ENCODE results near the gene TAF10.

Gene TAF10

DNA sequence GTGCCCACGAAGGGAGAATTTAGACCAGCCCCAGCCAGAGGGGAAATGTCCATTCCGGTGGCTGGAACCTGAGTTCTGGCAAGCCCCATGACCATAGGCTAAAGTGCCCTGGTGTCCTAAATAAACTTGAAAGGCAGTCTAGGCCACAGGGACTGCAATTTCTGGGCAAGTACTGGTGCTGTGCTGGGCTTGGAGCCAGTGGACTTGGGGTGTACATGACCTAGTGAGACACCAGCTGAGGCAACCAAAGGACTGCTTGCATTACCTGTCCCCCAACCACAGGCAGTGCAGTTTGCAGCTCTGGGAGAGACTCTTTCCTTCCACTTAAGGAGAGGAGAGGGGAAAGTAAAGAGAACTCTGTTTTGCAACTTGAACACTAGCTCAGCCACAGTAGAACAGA lies 32.3 kb downstream of the TAF10 start:
- Histone ChIP-seq H3K27ac (ENCODE audit: low read length) (no peak overlapping the region), H3K9me3 (ENCODE audit: control insufficient read depth, low read depth, low read length) (peaks cover 12% of the 10 kb centered on the region), H3K9ac (ENCODE audit: low read length) (no peak overlapping the region), H3K27me3 (ENCODE audit: control insufficient read depth, insufficient read depth, low read length) (no peaks in the 10 kb centered on the region), H3K36me3 (ENCODE audit: control insufficient read depth, low read depth, low read length) (no peaks in the 10 kb centered on the region), H3K4me1 (ENCODE audit: control insufficient read depth, low read depth, low read length) (no peaks in the 10 kb centered on the region), H3K4me3 (ENCODE audit: low read length) (no peak overlapping the region)

DNA sequence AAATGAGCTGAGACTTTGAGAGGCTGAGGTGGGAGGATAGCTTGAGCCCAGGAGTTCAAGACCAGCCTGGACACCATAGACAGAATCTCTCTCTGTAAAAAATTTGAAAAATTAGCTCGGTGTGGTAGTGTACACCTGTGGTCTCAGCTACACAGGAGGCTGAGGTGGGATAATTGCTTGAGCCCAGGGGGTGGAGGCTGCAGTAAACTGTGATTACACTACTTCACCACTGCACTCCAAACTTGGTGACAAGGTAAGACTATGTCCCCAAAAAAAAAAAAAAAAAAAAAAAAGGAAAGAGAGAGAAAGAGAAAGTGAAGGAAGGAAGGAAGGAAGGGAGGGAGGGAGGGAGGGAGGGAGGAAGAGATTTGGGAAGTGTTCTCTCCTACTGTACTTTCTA lies 33.9 kb downstream of the TAF10 start:
- Histone ChIP-seq H3K9me3 (ENCODE audit: control insufficient read depth, low read depth, low read length) (no peaks in the 10 kb centered on the region), H3K4me3 (ENCODE audit: low read length) (no peak overlapping the region), H3K4me1 (ENCODE audit: control insufficient read depth, low read depth, low read length) (no peaks in the 10 kb centered on the region), H3K36me3 (ENCODE audit: control insufficient read depth, low read depth, low read length) (no peaks in the 10 kb centered on the region), H3K9ac (ENCODE audit: low read length) (no peak overlapping the region), H3K27ac (ENCODE audit: low read length) (no peak overlapping the region), H3K27me3 (ENCODE audit: control insufficient read depth, insufficient read depth, low read length) (no peaks in the 10 kb centered on the region)

DNA sequence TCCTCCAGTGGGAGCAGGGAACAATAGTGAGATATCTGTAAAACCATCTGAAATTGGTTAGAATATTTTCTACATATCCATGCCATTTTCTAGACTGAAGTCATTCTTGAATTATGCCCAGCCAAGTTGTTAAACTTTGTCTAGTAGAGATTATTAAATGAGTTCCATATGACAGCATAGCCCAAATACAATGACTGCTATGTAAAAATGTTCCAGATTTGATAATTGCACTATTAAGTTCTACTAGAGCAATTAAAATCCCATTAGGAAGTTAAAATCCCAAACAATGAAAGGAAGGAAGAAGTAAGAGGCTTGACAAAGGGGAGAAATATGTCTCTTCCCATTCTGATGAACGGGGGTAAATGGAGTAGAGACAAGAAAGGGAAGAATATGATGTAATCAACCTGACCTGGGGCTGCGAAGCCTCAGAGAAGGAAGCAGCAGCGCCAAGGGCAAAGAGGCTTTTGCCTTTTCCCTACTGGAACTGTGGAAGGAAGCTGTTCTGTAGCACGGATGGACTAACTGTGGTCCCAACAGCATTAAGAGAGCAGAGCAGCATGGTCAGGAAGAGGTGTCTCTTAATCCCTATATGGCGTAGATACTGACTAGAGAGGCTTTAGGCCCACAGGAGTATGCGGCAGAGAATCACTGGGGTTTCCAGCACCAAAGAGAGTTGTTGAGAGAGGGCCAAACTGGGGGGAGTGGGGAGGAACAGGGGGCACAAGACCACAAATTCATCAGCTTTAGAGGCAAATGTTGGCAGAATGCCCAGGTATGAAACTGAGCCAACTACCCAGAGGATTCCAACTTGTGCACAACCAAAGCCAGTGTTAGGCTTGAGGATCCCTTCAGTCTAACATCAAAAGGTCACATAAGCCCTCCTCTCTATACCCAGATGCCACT lies 35.3 kb downstream of the TAF10 start:
- Histone ChIP-seq H3K9ac (ENCODE audit: low read length) (no peak overlapping the region), H3K4me1 (ENCODE audit: control insufficient read depth, low read depth, low read length) (no peaks in the 10 kb centered on the region), H3K27ac (ENCODE audit: low read length) (no peak overlapping the region)

DNA sequence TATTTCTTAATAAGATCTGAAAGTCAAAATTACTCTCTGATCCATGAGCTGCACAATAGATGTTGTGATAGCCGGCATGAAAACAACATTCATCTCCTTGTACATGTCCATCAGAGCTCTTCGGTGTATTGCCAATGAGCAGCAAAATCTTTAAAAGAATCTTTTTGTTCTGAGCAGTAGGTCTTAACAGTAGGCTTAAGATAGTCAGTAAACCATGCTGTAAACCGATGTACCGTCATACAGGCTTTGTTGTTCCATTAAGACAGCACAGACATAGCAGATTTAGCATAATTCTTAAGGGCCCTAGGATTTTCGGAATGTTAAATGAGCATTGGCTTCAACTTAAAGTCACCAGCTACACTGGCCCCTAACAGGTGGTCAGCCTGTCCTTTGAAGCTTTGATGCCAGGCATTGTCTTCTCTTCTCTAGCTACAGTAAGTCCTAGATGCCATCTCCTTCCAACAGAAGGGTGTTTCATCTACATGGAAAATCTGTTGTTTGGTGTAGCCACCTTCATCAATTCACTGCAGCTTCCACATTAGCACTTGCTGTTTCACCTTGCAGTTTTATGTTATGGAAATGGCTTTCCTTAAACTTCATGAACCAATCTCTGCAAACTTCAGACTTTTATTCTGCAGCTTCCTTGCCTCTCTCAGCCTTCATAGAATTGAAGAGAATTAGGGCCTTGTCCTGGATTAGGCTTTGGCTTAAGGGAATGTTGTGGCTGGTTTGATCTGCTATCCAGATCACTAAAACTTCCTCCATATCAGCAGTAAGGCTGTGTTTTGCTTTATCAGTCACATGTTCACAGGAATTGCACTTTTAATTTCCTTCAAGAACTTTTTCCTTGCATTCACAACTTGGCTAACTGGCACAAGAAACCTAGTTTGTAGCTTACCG lies 37.0 kb downstream of the TAF10 start:
- Histone ChIP-seq H3K4me3 (ENCODE audit: low read length) (no peak overlapping the region), H3K27ac (ENCODE audit: low read length) (no peak overlapping the region), H3K9ac (ENCODE audit: low read length) (no peak overlapping the region), H3K9me3 (ENCODE audit: control insufficient read depth, low read depth, low read length) (no peaks in the 10 kb centered on the region), H3K4me1 (ENCODE audit: control insufficient read depth, low read depth, low read length) (no peaks in the 10 kb centered on the region), H3K27me3 (ENCODE audit: control insufficient read depth, insufficient read depth, low read length) (no peaks in the 10 kb centered on the region), H3K36me3 (ENCODE audit: control insufficient read depth, low read depth, low read length) (no peaks in the 10 kb centered on the region)

More for the DNA sequence above, 35.3 kb downstream of the TAF10 start:
- Histone ChIP-seq H3K4me3 (ENCODE audit: low read length) (no peak overlapping the region), H3K9me3 (ENCODE audit: control insufficient read depth, low read depth, low read length) (no peaks in the 10 kb centered on the region), H3K36me3 (ENCODE audit: control insufficient read depth, low read depth, low read length) (no peaks in the 10 kb centered on the region), H3K27me3 (ENCODE audit: control insufficient read depth, insufficient read depth, low read length) (no peaks in the 10 kb centered on the region)

DNA sequence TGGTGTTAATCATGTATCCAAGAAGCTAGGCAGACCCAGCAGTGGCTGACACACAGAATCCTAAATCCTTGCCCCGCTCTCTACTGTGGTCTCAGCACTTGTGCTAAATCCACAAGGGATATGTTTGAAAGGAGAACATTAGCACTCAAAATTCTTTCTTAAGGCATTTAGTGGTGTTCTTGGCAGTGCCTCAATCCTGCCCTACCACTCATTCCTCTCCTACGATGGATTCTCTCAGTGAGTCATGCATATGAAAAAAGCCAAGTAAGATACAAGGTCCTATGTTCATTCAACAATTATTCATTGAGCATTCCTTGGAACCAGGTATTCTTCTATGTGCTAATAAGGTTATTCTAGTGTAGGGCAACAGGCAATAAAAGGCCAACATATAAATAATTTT lies 39.8 kb downstream of the TAF10 start:
- Histone ChIP-seq H3K9me3 (ENCODE audit: control insufficient read depth, low read depth, low read length) (no peaks in the 10 kb centered on the region), H3K4me3 (ENCODE audit: low read length) (no peak overlapping the region), H3K36me3 (ENCODE audit: control insufficient read depth, low read depth, low read length) (no peaks in the 10 kb centered on the region), H3K9ac (ENCODE audit: low read length) (no peak overlapping the region), H3K4me1 (ENCODE audit: control insufficient read depth, low read depth, low read length) (no peaks in the 10 kb centered on the region), H3K27me3 (ENCODE audit: control insufficient read depth, insufficient read depth, low read length) (no peaks in the 10 kb centered on the region), H3K27ac (ENCODE audit: low read length) (no peak overlapping the region)

DNA sequence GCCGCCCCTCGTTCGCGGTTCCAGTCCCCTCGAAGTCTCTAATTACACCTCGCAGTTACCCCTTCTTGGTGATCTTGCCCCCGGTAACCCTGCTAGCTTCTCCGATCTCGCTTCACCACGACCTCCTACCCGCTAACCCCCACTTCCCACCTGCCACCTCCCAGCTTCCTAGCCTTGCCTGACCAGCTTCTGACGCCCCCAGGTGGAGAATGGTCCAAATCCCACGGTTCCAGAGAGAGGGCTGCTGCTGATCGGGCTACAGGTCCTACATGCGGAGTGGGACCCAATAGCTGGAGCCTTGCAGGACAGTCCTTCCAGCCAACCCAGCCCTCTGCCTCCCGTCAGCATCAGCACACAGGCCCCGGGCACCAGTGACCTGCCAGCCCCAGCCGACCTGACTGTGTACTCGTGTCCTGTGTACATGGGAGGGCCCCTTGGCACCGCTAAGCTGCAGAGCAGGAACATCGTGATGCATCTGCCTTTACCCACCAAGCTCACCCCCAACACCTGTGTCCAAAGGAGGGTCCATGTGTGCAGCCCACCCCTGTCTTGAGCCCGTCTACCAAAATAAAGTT lies 40.5 kb downstream of the TAF10 start:
- H3K4me1 ChIP-seq (ENCODE audit: control insufficient read depth, low read depth, low read length): no peaks in the 10 kb centered on the region
- no peak overlapping the region for H3K27ac ChIP-seq (ENCODE audit: low read length)
- no peak overlapping the region for H3K9ac ChIP-seq (ENCODE audit: low read length)
- no peak overlapping the region for H3K4me3 ChIP-seq (ENCODE audit: low read length)
- H3K9me3 ChIP-seq (ENCODE audit: control insufficient read depth, low read depth, low read length): no peaks in the 10 kb centered on the region
- H3K27me3 ChIP-seq (ENCODE audit: control insufficient read depth, insufficient read depth, low read length): no peaks in the 10 kb centered on the region
- no peaks in the 10 kb centered on the region for H3K36me3 ChIP-seq (ENCODE audit: control insufficient read depth, low read depth, low read length)

DNA sequence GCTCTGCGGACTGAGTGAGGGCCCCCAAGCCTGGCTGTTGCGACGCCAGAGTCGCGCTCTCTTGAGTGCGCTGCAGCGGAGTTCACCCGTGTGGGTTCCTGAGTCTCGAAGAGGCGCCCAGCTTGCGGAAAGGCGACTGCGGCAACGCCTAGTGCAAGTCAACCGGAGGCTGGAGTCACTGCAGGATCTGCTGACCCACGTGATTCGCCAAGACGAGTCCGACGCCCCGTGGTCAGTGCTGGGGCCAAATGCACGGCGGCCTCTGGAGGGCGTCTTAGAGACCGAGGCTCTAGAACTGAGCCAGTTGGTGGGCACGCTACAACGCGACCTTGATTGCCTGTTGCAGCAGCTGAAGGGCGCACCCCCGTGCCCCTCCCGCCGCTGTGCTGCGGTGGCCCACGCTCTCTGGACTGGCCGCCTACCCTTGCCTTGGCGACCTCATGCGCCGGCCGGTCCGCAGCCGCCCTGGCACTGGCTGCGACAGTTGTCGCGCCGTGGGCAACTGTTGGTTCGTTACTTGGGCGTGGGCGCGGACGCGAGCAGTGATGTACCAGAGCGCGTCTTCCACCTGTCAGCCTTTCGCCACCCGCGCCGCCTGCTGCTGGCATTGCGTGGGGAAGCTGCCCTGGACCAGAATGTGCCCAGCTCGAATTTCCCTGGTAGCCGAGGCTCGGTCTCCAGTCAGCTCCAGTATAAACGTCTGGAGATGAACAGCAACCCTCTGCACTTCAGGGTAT lies 41.2 kb downstream of the TAF10 start:
- Histone ChIP-seq H3K27me3 (ENCODE audit: control insufficient read depth, insufficient read depth, low read length) (no peaks in the 10 kb centered on the region), H3K27ac (ENCODE audit: low read length) (no peak overlapping the region), H3K9ac (ENCODE audit: low read length) (no peak overlapping the region), H3K9me3 (ENCODE audit: control insufficient read depth, low read depth, low read length) (no peaks in the 10 kb centered on the region), H3K36me3 (ENCODE audit: control insufficient read depth, low read depth, low read length) (no peaks in the 10 kb centered on the region), H3K4me3 (ENCODE audit: low read length) (no peak overlapping the region), H3K4me1 (ENCODE audit: control insufficient read depth, low read depth, low read length) (no peaks in the 10 kb centered on the region)

DNA sequence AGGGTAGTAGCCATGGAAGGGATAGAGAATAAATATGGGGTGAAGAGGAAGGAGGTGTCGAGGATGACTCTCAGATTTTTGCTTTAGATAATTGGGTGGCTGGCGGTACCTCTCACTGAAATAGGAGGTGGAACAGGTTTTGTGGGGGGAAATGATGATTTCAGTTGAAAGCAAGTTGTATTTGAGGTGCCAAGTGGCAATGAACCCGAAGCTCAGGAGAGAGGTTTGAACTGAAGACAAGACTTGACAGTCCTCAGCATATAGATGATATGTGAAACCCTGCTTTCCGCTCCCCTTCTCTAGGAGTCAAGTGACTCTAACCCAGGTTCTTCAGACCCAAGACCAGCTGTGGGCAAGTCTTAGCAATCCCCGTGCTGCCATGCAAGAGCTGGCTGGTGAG lies 42.3 kb downstream of the TAF10 start:
- no peak overlapping the region for H3K9ac ChIP-seq (ENCODE audit: low read length)
- H3K4me3 ChIP-seq (ENCODE audit: low read length): no peak overlapping the region

DNA sequence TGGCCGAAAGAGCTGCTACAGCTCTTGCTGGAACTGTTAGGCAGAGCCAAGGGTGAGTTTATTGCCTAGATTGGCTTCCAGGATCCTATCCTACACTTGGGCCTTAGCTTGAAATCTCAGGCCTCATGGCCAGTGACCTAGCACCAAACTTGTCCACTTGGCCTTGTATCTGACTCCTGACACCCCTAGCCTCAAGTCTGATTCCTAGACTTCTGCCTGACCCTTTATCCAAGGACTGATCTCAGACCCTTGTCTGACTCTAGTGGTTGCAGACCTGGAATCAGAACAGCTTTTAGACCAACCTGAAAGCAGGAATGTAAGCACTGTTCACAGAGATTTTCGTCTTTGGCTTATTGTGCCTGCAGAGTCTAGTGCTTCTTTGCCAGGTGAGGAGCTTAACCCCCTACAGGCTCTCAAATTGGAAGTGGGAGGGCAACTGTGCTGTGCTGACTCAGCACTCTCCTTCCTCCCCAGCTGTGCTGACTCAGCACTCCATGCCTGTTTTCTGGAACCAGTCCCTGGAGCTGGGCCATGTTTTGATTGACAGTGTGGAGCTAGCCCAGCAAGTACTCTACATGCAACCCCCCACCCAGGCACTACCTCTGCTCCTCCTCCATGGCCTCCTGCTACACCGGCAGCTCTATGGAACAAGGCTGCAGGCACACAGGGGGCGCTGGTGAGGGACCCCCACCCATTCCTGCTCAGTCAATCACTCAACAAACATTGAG lies 43.7 kb downstream of the TAF10 start:
- Histone ChIP-seq H3K27me3 (ENCODE audit: control insufficient read depth, insufficient read depth, low read length) (no peaks in the 10 kb centered on the region), H3K36me3 (ENCODE audit: control insufficient read depth, low read depth, low read length) (no peaks in the 10 kb centered on the region), H3K9me3 (ENCODE audit: control insufficient read depth, low read depth, low read length) (no peaks in the 10 kb centered on the region), H3K4me1 (ENCODE audit: control insufficient read depth, low read depth, low read length) (peaks cover 5% of the 10 kb centered on the region), H3K27ac (ENCODE audit: low read length) (no peak overlapping the region), H3K4me3 (ENCODE audit: low read length) (no peak overlapping the region), H3K9ac (ENCODE audit: low read length) (no peak overlapping the region)

More for the DNA sequence above, 42.3 kb downstream of the TAF10 start:
- Histone ChIP-seq H3K9me3 (ENCODE audit: control insufficient read depth, low read depth, low read length) (no peaks in the 10 kb centered on the region), H3K4me1 (ENCODE audit: control insufficient read depth, low read depth, low read length) (peaks cover 5% of the 10 kb centered on the region), H3K27ac (ENCODE audit: low read length) (no peak overlapping the region), H3K27me3 (ENCODE audit: control insufficient read depth, insufficient read depth, low read length) (no peaks in the 10 kb centered on the region), H3K36me3 (ENCODE audit: control insufficient read depth, low read depth, low read length) (no peaks in the 10 kb centered on the region)

DNA sequence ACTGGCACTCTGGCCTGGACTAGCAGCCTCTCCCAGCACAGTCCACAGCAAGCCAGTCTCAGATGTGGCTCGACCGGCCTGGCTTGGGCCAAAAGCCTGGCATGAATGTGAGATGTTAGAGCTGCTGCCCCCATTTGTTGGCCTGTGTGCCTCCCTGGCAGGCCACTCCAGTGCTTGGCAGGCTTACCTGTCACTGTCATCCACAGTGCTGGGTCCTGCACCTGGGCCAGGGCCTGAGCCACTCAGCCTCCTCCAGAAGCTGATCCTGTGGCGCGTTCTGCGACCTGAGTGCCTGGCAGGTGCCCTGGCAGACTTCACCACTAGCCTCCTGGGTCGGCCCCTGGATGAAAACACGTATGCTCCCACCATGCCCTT lies 44.7 kb downstream of the TAF10 start:
- Histone ChIP-seq H3K27me3 (ENCODE audit: control insufficient read depth, insufficient read depth, low read length) (no peaks in the 10 kb centered on the region), H3K36me3 (ENCODE audit: control insufficient read depth, low read depth, low read length) (no peaks in the 10 kb centered on the region), H3K27ac (ENCODE audit: low read length) (no peak overlapping the region), H3K9me3 (ENCODE audit: control insufficient read depth, low read depth, low read length) (no peaks in the 10 kb centered on the region), H3K4me1 (ENCODE audit: control insufficient read depth, low read depth, low read length) (peaks cover 5% of the 10 kb centered on the region), H3K4me3 (ENCODE audit: low read length) (no peak overlapping the region), H3K9ac (ENCODE audit: low read length) (no peak overlapping the region)

All from iPS-18a (cell line).